Medulla oblongata (tissue), 1 donor: ENCODE results near the gene KDM1A.

ENCODE experiments used
- DNase-seq: peaks from one replicate; pipeline ENCODE4 v3.0.0-alpha.2; 2015; ENCODE audit errors: extremely low spot score

The KDM1A gene

GRCh38 chr1:23013657-23014056 lies 5.6 kb upstream of the KDM1A start:
- DNase-seq: no peak

- no peak for DNase-seq
Observed at GRCh38 chr1:23018661-23019093, 591 bp upstream of the KDM1A start.

- DNase-seq: peak; percentile 14
Observed at GRCh38 chr1:23019863-23020625, 776 bp downstream of the KDM1A start.

GRCh38 chr1:23020706-23021405 lies 1.6 kb downstream of the KDM1A start:
- no peak for DNase-seq

GRCh38 chr1:23021834-23022233 lies 2.6 kb downstream of the KDM1A start:
- no peak for DNase-seq

- no peak for DNase-seq
Observed at GRCh38 chr1:23023174-23023845, 4.0 kb downstream of the KDM1A start.

- DNase-seq: no peak
Observed at GRCh38 chr1:23026568-23026967, 7.3 kb downstream of the KDM1A start.

GRCh38 chr1:23027352-23027907 lies 8.2 kb downstream of the KDM1A start:
- no peak for DNase-seq

- no peak for DNase-seq
Observed at GRCh38 chr1:23029337-23029736, 10.1 kb downstream of the KDM1A start.

GRCh38 chr1:23035823-23036452 lies 16.7 kb downstream of the KDM1A start:
- no peak for DNase-seq

GRCh38 chr1:23037081-23037740 lies 17.9 kb downstream of the KDM1A start:
- no peak for DNase-seq

- DNase-seq: no peak
Observed at GRCh38 chr1:23039308-23039826, 20.1 kb downstream of the KDM1A start.

GRCh38 chr1:23040509-23040908 lies 21.2 kb downstream of the KDM1A start:
- no peak for DNase-seq

GRCh38 chr1:23044035-23044434 lies 24.8 kb downstream of the KDM1A start:
- no peak for DNase-seq

- no peak for DNase-seq
Observed at GRCh38 chr1:23050201-23050600, 30.9 kb downstream of the KDM1A start.

- DNase-seq: no peak
Observed at GRCh38 chr1:23051290-23051909, 32.1 kb downstream of the KDM1A start.

- DNase-seq: no peak
Observed at GRCh38 chr1:23057301-23057700, 38.0 kb downstream of the KDM1A start.

GRCh38 chr1:23062271-23062670 lies 43.0 kb downstream of the KDM1A start:
- DNase-seq: no peak

GRCh38 chr1:23065385-23065784 lies 46.1 kb downstream of the KDM1A start:
- no peak for DNase-seq

GRCh38 chr1:23066075-23066474 lies 46.8 kb downstream of the KDM1A start:
- DNase-seq: no peak

GRCh38 chr1:23069149-23069548 lies 49.9 kb downstream of the KDM1A start:
- DNase-seq: no peak
